GM12801 (cell line): ENCODE data around the gene PLXDC1.

Experiments used
- CTCF ChIP-seq: IDR thresholded peaks from one replicate; pipeline ENCODE4 v1.5.1; 2011; ENCODE audit warnings: control low read depth; ENCODE audit not compliant: insufficient read length; ENCODE audit errors: extremely low read depth

Gene PLXDC1

GRCh38 chr17:39141915-39142664, 9.3 kb downstream of the PLXDC1 start:
- no peak for TF ChIP-seq CTCF

- no peak for TF ChIP-seq CTCF
Observed at GRCh38 chr17:39141294-39141693, 10.1 kb downstream of the PLXDC1 start.

- TF ChIP-seq CTCF, result no peak
Observed at GRCh38 chr17:39139561-39139960, 11.9 kb downstream of the PLXDC1 start.

GRCh38 chr17:39139161-39139511, 12.3 kb downstream of the PLXDC1 start:
- TF ChIP-seq CTCF, result no peak

- TF ChIP-seq CTCF, result no peak
Observed at GRCh38 chr17:39138431-39139160, 12.8 kb downstream of the PLXDC1 start.

GRCh38 chr17:39134878-39135277, 16.6 kb downstream of the PLXDC1 start:
- no peak for TF ChIP-seq CTCF

GRCh38 chr17:39132192-39132610, 19.2 kb downstream of the PLXDC1 start:
- TF ChIP-seq CTCF, result no peak
